Activated gamma-delta T cell treated with anti-CD3 and anti-CD28 coated beads, Interleukin-2, amount 50 U/mL, for 16 hours (primary cell): ENCODE results near the gene ERVW-1.
"Not testable (repeated sequence)": the region's sequence is repeated elsewhere in the genome, so short reads cannot be mapped to it uniquely, and the experiment has no call there.

Source experiments
- DNase-seq: peaks from one replicate; pipeline ENCODE4 v3.0.0-alpha.2; 2020; ENCODE audit warnings: low read depth

Gene ERVW-1, protein sequence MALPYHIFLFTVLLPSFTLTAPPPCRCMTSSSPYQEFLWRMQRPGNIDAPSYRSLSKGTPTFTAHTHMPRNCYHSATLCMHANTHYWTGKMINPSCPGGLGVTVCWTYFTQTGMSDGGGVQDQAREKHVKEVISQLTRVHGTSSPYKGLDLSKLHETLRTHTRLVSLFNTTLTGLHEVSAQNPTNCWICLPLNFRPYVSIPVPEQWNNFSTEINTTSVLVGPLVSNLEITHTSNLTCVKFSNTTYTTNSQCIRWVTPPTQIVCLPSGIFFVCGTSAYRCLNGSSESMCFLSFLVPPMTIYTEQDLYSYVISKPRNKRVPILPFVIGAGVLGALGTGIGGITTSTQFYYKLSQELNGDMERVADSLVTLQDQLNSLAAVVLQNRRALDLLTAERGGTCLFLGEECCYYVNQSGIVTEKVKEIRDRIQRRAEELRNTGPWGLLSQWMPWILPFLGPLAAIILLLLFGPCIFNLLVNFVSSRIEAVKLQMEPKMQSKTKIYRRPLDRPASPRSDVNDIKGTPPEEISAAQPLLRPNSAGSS

DNA sequence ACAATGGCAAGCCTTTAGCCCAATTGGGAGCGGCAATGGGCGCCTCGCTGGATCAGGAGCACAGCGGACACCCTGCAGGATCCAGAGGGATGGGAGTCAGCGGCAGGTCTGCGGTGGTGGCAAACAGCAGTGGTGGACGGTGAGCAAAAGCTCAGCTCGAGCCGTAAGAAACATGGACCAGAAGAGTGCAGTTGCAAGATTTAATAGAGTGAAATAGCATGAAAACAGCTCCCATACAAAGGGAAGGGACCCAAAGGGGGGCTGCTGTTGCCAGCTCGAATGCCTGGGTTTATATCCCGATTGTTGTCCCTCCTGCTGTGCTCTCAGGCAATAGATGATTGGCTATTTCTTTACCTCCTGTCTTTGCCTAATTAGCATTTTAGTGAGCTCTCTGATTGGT lies at the start of gene ERVW-1:
Gene ERVW-1 (minus strand): TSS at position 266 of the 400 bp plus-strand sequence. CDS start 7,565 bp downstream, outside the sequence.
- DNase-seq = not testable (repeated sequence)

- no peak for DNase-seq
Measured at GRCh38 chr7:92523110-92523509, 45.4 kb upstream of the ERVW-1 start.

DNA sequence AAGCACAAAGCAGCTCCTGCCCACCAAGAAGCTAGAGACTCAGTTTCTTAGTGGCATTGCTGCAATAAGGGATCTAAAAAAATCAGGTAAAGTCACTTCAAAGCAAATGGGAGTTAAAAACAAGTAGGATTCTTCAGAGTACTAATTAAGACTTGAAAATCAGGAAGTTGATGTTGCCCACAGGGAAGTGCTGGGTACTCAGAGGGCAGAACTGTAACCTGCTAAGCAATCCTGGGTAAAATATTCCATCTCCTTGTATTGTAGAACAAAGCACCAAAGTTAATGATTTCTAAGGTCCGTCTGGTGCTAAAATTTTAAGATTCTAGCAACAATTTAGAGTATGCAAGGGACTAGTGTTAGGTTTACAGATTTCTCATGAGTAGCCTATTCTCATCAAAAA lies 42.3 kb upstream of the ERVW-1 start:
- no peak for DNase-seq

DNA sequence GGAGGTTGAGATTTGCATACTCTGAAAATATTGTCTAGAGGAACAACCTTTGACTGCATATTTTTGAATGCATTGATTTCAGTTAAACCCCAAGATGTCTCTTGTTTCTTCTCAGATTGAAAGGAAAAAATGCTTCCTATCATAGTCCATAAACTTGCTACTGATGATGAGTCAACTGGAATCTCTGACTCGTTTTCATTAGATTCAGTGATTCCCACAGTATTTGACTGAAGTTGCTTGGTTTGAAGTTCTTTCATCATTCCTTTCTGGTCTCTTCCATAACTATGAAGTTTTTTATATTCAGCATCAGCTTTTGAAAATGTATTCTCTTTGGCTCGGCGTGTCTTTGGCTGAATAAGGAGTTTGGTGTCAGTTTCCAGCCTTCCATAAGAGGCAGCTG lies 39.9 kb upstream of the ERVW-1 start:
- DNase-seq = no peak

- DNase-seq = no peak
Measured at GRCh38 chr7:92513167-92513902, 35.6 kb upstream of the ERVW-1 start.

DNA sequence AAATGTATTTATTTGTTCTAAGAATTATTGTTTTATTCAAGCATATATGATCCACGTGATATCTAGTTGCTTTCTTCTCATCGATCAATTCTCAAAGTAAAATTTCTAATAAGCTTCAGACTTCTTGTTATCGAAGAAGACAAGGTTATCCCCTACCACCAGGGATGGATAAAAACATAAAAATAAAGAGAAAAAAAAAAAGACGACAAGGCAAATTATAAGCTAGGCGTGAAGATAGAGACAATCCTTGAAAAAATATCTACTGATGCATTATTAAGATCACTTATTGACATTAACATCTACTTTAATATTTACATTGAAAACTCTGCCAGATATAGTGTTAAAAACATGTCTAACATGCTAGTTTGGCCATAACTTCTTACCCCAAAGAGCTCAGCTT lies 31.2 kb upstream of the ERVW-1 start:
- DNase-seq = no peak

DNA sequence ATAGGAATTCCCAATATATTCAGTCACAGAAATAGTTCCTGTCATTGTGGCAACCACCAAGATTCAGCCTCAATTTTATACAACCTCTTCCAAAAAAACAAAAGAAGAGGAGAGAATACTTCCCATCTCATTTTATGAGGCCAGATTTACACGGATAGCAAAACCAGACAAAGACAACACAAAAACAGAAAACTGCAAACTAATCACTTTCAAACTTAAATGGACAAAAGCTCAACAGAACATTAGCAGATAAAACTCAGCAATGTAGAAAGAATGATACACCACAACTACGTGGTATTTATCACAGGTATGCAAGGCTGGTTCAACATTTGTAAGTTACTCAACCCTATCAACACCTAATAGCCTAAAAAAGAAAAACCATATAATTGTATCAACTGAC lies 28.6 kb upstream of the ERVW-1 start:
- no peak for DNase-seq

GRCh38 chr7:92504563-92504962 lies 26.8 kb upstream of the ERVW-1 start:
- no peak for DNase-seq

DNA sequence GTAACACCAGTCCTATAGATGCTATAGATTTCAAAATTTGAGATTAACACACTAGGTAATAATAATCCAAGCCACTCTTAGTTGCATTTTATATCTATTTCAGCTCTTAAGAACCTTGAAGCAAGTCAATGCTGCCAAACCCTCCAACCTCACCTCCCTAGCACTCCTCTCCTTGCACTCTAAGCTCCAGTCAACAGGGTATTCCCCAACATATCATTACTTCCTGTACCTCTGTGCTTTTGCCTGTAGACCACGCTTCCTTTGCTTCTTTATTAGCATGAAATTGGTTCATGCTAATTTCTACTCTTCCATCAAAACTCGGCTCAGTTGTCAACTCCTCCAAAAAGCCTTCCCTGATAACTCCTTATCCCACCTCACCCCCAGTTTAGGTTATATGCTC lies 26.0 kb upstream of the ERVW-1 start:
- no peak for DNase-seq

DNA sequence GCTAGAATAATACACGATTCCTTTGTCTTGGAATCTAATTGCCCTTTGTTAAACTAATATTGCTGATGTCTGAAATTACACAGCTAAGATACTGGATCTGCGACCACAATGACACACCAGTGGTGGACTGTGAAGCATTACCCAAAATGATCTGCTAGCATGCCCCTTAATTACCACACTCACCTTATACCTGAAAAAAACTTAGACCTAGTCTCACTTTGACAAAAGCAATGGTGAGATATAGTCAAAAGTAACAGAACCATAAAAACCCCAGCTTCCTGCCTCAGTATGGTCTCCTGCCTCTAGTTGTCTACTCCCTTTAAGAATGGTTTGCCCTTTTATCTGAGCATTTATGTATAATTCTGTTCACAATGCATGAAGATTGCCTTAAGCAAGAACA lies 20.8 kb upstream of the ERVW-1 start:
- DNase-seq = no peak

DNA sequence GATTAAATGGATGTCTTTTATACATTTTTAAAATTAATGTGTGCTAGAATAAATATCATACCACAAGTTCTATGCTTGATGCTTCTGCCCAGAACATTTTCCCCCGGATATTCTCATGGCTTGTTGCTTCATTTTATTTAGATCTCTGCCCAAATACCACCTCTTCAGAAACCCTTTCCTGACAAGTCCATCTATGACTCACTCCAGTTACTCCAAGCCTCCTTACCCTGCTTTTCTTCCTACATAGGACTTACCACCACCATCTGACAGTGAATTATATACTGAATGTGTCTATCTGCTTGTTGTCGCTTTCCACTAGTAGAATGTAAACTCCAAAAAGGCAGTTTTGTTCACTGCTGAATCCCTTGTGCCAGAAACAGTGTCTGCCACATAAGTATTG lies 19.1 kb upstream of the ERVW-1 start:
- DNase-seq = no peak

DNA sequence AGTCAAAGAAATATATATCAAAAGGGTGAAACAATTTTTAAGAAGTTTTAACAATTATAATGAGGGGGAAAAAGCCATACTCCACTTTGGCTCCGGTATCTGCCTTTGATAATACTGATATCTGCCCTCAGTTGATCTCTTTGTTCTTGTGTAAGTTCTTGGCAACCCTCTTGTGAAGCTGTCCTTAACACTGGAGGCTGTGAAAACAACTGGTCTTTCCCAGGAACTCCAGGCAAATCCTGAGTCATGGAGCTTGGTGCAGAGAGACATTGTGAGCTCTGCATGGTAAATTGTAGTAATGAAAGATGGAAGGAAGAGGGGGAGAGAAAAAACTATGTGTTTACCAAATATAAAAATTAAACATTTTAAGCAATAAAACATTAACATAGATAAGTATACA lies 11.9 kb upstream of the ERVW-1 start:
- no peak for DNase-seq

GRCh38 chr7:92487804-92488203 lies 10.1 kb upstream of the ERVW-1 start:
- DNase-seq = no peak

DNA sequence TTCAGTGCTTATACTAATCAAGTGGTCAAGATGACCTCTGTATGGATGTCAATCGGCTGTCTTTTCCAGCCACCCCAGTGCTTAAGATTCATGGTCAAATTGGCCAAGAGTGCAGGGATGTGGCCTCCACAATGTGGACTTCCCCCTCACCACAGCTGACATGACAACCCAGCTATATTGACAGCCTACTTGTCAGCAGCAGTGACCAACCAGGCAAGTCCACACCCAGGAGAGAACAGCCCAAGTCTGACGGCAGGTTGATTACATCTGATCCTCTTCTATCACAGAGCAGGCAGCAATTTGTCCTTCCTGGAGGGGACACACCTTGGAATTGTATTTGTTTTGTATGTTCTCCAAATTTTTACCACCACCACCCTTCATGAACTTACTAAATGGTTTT lies 8.2 kb upstream of the ERVW-1 start:
- no peak for DNase-seq

DNA sequence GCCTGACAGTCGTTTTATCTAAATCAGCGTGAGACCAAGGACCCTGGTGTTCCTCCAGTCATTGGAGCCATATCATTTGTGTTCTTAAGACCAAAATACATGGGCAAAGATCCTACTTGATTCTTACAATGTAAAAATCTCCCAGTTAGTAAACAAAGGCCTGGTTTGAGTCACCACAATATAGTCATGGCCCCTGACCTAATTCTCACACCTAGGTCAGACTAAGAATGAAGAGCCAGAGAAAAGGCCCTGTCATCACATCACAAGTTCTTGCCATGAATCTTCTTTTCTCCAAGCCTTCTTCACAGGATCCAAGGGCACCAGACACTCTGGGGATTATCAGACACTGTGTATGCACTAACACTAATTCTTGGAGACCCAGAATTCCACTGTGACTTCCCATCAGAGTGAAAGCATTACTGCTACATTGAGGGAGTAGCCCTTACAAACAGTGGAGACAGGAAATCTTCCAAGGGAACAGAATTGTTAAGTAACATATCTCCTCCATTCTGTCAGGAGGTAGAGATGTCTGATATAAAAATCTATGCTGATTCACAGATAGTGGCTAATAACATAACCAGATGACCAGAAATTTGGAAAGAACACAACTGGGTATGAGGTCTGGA lies 7.6 kb upstream of the ERVW-1 start:
- DNase-seq = no peak

DNA sequence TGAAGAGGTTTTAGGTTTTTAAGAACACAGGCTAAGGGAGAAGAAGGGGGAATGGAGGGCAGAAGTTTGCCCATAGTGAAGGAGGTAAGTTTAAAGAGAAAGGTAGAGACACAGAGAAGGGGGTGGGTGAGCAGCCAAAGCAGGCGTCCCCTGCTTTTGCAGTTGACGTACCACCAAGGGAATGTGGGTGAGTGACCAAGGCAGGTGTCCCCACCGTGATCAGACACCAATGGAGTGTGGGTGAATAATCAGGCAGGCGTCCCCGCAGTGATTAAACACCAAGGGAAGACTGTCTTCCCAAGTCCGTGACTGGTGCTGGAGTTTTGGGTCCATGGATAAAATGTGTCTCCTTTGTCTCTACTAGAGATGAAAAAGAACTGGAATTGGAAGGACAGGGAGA lies 6.5 kb upstream of the ERVW-1 start:
- DNase-seq = not testable (repeated sequence)

- not testable (repeated sequence) for DNase-seq
Measured at GRCh38 chr7:92483624-92484023, 5.9 kb upstream of the ERVW-1 start.

DNA sequence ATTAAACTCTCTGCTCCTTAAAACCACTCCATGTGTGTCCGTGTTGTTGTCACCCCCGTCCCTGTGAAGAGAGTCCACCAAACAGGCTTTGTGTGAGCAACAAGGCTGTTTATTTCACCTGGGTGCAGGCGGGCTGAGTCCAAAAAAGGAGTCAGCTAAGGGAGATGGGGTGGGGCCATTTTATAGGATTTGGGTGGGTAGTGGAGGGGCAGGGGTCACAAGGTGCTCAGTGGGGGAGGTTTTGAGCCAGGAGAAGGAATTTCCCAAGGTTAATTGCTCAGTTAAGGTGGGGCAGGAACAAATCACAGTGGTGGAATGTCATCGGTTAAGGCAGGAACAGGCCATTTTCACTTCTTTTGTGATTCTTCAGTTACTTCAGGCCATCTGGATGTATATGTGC lies 1.4 kb upstream of the ERVW-1 start:
- not testable (repeated sequence) for DNase-seq

DNA sequence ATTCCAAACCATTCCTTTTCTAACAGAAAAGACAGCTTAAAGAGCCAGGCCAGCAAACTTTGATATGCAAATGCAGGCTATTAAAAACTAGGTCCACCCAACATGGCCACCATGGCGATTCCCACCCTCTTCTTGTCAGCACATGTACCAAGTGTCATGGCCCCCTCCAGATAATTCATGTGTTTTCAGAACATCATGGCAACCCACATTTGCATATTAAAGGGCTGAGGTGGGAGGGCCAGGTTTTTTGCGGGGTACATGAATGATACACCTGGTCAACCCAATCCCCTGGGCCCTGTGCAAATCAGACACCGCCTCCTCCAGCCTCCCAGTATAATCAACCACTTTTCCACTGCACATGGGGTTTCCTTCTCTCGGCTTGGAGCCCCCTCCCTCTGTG lies 965 bp upstream of the ERVW-1 start:
- no peak for DNase-seq

GRCh38 chr7:92478095-92478494 lies 349 bp upstream of the ERVW-1 start:
- DNase-seq = no peak

DNA sequence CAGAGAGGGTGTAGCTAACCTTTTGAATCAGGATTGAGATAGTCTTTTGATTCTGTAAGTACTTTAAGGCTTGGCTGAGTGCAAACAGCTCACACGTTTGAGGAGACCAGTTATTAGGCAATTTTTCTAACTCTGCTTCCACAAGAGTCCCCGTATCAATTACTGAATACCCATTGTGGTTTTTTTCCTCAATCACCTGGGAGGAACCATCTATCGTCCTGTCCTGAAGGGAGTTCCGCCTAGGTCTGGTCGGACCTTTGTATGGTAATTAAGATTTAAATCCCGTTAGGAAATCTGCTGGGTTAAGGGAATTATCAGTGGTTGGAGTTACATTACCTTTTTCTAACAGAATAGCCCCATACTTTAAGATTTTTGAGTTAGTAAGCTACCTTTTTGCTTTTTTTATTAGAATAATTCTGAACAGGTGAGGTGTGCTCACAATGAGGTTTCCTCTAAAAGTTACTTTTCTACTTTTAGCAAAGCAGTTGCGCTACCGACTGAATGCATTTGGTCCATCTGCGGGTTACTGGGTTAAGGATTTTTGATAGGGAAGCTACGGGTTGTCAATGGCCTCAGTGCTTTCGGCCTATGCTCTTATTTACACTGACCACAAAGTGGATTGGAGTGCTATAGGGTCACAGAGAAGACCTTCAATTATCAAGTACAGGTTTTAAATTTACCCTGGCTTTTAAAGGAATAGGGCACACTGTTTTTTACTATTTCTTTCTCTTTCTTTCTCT lies 1.7 kb downstream of the ERVW-1 start:
- DNase-seq = not testable (repeated sequence)

- not testable (repeated sequence) for DNase-seq
Measured at GRCh38 chr7:92475261-92475770, 2.4 kb downstream of the ERVW-1 start.
